NAMALWA (cell line): ENCODE results near the gene GGN.
"Not testable (repeated sequence)": the region's sequence is repeated elsewhere in the genome, so short reads cannot be mapped to it uniquely, and the experiment has no call there.

Experiments used
- DNase-seq: peaks from one replicate; pipeline ENCODE4 v3.0.0-alpha.2; 2015; ENCODE audit warnings: low spot score

The GGN gene

DNA sequence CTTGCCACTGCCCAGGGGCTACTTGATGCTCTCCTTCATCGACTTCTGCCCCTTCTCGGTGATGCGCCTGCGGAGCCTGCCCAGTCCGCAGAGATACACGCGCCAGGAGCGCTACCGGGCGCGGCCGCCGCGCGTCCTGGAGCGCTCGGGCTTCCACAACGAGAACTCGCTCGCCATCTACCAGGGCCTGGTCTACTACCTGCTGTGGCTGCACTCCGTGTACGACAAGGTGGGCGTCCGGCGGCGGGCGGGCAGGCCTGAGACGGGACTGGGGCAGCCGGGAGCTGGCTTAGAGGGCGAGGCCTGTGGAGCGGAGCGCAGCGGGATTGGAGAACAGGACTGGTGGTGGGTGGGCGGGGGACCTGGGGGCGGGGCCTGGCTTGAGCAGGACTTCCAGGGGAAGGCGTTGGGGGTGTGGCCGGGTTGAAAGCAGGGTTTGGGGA lies 26.2 kb downstream of the GGN start:
- peak; percentile 55 for DNase-seq

DNA sequence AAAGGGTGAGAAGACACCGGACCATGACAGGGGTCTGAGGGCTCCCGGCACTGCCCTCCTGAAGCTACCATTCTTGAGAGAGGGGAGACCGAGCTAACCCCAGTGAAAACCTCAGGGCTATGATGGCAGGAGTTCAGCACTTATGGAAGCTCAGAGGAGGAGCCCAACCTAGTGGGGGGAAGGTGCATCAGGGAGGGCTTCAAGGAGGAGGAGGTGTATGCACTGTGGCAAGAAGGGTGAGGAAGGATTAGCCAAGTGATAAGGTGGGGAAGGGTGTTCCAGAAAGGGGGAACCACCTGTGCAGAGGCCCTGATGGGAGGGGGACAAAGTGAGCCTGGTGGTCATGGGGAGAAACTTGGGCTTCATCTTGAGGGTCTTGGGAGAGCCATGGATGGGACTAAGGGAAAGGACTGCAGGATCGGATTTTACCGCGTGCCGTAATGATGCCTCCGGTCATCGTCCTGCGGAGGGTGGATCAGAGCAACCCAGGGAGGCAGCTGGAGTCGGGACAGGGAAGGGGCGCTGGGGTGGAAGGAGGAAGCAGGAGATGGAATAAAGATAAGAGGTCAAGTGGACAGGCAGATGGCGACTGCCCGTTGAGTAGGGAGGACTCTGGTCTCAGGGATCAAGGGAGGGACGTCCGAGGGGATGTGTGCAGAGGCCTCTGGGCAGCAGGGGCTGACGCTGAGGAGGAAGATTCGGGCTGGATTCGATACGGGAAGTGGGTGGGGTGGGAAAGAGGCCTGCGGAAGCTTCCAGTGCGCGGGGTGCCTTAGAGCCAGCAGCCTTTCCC lies 26.8 kb downstream of the GGN start:
- no peak for DNase-seq

- peak; percentile 39 for DNase-seq
Measured at GRCh38 chr19:38360351-38360750, 27.5 kb downstream of the GGN start.

GRCh38 chr19:38359242-38360021 lies 28.4 kb downstream of the GGN start:
- DNase-seq, result no peak

GRCh38 chr19:38358071-38358470 lies 29.8 kb downstream of the GGN start:
- no peak for DNase-seq

GRCh38 chr19:38355728-38356725 lies 31.8 kb downstream of the GGN start:
- no peak for DNase-seq

DNA sequence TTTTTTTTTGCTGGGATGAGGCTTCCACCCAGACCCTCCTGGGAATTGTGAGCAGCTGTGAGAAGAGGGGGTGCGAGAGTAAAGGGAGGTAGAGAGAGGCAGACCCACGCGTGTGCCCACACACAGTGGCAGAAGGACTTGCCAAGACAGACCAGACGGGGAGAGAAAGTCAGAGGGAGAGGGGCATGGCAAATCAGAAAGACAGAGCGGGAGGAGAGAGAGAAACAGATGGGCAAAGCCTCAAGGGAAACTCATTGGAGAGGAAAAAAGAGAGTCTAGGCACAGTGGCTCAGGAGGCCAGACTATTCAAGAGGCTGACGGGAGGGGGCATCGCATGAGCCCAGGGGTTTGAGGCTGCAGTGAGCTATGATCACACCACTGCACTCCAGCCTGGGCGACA lies 35.2 kb downstream of the GGN start:
- no peak for DNase-seq

DNA sequence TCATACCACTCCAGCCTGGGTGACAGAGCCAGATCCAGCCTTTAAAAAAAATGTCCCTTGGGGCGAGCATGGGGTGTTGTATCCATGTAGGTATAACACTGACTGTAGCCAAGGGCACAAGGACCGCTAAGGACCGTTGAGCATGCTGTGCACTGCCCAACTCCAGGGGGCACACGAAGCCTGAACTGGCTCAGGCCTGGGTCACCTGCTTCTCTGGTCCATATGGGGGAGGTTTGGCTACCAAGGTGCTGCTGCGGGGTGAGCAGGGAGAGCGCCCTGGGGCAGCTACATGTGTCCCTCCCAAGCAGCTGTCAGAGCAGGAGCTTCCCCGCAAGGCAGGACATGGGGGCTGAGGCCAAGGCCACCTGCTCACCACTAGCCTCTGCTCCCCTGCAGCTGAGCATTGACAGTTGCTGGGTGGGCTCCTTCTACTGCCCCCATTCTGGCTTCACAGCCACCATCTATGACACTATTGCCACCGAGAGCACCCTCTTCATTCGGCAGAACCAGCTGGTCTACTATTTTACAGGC lies 35.9 kb downstream of the GGN start:
- DNase-seq, result no peak

GRCh38 chr19:38350883-38351282 lies 37.0 kb downstream of the GGN start:
- DNase-seq, result no peak

DNA sequence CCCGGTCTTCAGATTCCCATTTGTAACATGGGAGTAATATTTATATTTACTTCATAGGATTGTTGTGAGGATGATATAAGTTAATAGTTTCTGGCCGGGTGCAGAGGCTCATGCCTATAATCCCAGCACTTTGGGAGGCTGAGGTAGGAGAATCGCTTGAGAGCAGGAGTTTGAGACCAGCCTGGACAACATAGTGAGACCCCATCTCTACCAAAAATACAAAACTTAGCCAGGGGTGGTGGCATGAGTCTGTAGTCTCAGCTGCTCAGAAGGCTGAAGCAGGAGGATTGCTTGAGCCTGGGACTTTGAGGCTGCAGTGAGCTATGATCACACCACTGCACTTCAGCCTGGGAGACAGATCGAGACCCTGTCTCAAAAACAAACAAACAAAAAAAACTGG lies 41.0 kb downstream of the GGN start:
- DNase-seq, result no peak

DNA sequence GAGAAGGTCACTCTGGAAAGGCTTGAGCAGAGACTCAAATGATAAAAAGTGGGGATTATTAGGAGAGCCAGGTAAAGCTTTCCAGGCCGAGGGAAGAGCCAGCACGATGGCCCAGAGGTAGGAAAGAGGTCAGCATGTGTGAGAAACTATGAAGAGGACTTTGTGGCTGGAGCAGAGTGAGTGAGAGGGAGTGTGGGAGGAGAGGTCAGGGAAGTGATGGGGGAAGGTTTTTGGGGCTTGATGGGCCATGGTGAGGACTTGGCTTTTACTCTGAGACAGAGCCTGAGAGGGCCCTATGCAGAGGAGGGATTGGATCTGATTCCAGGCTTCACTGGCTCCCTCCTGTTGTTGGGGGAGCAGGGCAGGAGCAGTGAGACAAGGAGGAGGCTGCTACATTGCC lies 46.9 kb downstream of the GGN start:
- DNase-seq, result no peak

DNA sequence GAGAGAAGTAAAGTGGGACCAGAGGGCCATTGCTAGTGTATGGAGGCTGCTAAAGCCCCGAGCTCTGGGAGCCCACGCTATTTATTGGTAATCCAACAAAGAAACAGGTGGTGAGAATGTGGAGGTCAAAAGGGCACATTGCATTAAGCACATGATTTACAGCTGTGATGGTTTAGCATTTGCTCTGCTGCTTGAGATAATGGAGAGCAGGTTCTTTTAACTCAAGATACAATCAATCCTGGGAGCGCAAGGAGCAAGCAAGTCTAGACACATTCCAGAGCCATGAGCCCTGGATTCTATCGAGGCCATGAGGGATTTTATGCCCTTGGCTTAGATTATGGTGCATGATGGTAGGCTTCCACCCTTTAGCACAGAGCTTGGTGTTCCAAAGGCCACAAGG lies 48.8 kb downstream of the GGN start:
- DNase-seq, result not testable (repeated sequence)

- DNase-seq, result no peak
Measured at GRCh38 chr19:38337360-38337653, 50.5 kb downstream of the GGN start.

GRCh38 chr19:38336638-38337359 lies 51.0 kb downstream of the GGN start:
- DNase-seq, result peak; percentile 96

GRCh38 chr19:38335949-38336637 lies 51.7 kb downstream of the GGN start:
- DNase-seq, result peak; percentile 97
